Stimulated activated CD8-positive, alpha-beta memory T cell treated with anti-CD3 and anti-CD28 coated beads, Interleukin-15, amount 100 ng/mL, for 48 hours (primary cell): Measurements from ENCODE around the gene CFAP20.
A peak's percentile ranks its signal among the peaks of the same experiment; 100 is the strongest.

ENCODE experiments used
- DNase-seq, 2 donors: peaks; one replicate each; pipeline ENCODE4 v3.0.0-alpha.2; 2020; ENCODE audit warnings: low read depth in 2 of 2

Gene CFAP20

GRCh38 chr16:58129097-58129936 lies at the start of gene CFAP20:
CFAP20 (minus strand) TSS chr16:58129381; CDS start chr16:58129115, 266 bp downstream.
- DNase-seq, result peak; percentile 95

- DNase-seq, result no peak
Observed at GRCh38 chr16:58177353-58177710, 48.2 kb upstream of the CFAP20 start.

DNA sequence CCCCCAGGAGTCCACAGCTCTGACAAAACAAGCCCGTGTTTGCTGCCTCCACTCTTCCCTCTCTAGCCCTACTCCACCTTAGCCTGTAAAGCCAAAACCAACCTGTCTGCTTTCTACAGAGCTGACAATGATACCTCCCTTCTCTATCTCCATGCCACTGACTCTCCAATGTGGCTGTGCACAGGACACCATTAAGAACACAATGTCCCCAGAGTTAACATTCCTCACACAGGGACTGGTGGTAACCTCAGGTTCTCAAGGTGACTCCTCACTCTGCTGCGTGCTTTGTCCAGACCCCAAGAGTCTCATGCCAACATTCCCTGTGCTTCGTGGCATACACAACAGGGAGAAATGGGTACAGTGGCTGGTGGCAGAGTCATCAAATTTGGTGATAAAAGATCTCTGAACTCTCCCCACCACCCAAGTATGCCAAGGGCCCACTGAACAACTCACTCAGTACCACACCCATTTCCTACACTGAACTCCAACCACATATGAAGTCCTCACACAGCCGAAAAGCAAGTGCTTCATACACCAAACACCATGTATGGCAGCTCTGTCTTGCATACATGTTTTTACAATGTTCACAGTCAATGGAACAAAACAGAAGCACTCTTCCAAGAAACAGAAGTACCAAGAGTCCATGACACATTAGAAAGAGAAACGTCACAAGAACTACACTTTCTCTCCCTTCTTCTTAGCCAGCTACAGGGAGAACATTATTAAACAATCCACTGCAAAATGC lies 47.6 kb upstream of the CFAP20 start:
- no peak for DNase-seq

GRCh38 chr16:58170223-58170622 lies 41.0 kb upstream of the CFAP20 start:
- no peak for DNase-seq

- no peak for DNase-seq
Observed at GRCh38 chr16:58160855-58161254, 31.7 kb upstream of the CFAP20 start.

DNA sequence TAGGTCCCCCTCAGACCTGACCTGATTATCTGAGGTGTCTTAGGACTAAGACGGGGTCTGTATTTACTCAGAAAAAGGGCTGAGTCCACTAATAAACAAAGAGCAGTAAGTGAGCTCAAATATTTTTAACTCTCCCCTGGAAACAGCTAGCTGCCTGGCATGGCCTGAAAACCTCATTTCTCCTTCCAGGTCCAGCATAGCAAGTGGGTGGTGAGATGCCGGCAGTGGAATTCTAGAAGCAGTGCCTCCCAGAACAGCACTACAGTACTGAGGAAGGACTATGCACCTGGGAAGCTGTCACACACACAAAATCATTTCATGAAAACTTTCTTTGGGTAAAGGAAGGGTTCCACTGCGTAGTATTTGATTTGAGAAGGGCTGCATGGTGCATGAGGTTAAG lies 29.5 kb upstream of the CFAP20 start:
- DNase-seq, result no peak

GRCh38 chr16:58157951-58158540 lies 28.9 kb upstream of the CFAP20 start:
- DNase-seq, result no peak

- DNase-seq, result no peak
Observed at GRCh38 chr16:58157239-58157638, 28.1 kb upstream of the CFAP20 start.

DNA sequence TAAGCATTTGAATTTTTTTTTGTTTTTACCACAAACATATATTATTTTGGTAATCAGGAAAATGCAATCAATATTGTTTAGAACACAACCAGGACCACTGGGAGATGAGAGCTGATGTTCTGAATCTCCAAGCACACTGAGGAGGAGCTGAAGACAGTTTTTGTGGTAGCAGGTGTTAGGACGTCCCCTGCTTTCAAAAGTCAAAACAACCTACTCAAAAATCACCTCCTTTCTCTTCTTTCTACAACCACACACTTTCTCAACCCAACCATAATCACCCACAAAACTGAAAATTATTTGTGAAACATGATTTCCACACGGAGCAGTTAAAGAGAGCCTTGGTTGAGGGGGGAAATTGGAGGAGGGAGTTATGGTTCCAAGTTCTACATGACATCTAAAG lies 26.7 kb upstream of the CFAP20 start:
- no peak for DNase-seq

GRCh38 chr16:58154345-58154744 lies 25.2 kb upstream of the CFAP20 start:
- no peak for DNase-seq

DNA sequence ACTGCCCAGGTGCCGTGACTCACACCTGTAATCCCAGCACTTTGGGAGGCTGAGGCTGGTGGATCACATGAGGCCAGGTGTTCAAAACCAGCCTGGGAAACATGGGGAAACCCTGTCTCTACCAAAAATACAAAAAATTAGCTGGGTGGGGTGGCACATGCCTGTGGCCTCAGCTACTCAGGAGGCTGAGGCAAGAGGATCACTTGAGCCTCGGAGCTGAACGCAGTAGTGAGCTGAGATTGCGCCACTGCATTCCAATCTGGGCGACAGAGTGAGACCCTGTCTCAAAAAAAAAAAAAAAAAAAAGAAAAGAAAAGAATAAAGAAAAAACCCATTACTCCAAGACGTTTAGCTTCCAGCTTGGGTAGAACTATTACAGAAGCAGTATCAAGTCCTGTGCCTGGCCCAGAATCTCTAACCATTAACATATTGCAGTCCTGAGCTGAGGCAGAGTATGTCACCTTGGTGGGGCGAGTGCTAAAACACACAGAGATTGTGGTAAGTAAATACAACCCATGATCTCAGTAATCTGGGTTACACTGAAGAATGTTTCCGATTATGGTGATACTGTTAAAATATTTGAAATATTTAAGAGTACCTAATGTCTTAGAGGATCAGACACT lies 23.2 kb upstream of the CFAP20 start:
- DNase-seq, result no peak

DNA sequence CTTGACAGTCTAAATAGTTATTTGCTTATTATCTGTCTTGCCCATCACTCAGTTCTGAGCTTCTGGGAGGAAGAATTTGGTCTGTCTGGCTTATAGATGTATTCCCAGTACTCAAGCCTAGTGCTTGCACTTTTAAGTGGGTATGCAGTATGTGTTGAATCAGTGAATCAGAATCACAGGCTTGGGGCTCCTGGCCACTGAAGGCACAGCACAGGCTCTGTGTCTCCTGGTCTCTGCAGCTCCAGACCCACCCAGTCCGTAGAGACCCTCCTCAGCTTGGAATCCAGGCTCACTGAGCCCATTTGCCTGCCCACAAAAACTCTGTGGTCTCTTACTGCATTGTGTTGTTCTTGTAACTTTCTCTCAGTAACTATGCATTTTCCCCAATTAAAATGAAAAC lies 19.3 kb upstream of the CFAP20 start:
- DNase-seq, result no peak

- DNase-seq, result no peak
Observed at GRCh38 chr16:58148099-58148498, 18.9 kb upstream of the CFAP20 start.

- DNase-seq, result no peak
Observed at GRCh38 chr16:58138852-58139251, 9.7 kb upstream of the CFAP20 start.

DNA sequence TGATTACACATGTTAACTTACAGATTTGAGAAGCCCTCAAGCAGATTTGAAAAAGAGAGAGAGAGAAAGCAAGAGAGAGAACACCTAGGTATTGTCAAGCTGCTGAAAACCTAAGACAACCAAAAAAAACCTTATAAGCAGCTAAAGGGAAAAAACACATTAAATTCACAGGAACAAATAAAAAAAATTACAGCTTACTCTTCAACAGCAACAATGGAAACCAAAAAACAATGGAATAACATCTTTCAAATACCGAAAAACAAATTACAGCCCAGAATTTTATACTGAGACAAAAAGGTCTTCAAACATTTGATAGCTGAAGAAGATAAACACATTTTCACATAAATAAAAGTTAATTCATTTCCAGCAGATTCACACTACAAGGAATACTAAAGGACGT lies 8.4 kb upstream of the CFAP20 start:
- no peak for DNase-seq

DNA sequence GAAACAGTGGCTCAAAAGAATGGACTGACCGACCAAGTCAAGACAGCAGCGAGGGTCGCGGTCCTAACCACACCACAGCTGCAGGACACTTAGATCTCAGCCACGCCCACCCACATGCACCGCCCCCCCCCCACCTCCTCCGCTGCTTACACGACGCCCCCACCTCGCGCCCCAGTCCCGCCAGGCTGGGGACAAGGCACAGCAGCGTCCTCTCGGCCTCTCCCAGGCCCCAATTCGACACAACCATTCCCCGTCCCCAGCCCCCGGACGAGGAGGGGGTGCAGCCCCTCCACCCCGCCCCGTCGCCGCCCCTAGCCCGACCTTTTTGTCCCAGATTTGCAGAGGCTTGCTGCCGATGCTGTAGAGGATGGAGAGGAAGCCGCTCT lies 477 bp downstream of the CFAP20 start:
- peak in 1 of 2 donors; percentile 9 for DNase-seq

DNA sequence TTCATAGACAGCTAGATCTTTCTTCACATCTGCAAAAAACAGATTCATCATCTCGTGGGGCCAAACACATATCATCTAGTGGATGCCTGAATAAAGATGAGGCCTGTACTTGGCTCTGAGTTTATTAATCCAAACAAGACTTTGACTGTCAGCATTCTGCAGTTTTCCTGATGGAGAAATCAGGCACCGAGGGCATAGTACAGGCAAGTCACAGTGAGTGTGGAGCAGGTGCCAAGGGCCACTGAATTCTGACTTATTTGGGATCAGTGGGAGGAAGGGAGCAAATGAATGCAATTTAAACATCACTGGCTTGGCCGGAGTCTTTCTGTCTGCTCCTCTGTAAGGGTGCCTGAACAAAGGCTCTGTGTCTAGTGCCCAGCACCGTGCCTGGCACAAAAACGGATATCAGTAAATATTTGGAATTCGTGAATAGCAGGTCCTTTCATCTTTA lies 975 bp downstream of the CFAP20 start:
- DNase-seq, result no peak

DNA sequence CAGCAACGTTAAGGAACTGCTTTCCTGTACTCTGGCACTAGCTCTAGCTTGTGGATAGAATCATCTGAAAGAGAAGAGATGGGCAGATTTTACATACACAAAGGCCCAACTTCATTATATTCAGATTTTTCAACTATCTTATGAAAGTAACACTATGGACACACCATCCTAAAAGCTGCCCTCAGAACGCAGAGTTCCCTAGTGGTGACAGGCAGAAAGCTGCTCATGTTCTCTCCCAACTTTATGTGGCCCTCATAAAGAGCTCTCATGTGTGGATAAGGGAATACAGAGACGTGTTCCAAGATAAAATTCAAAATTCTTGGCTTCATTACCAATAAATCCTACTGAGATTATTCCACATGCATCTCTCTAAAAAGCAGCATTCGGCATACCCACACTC lies 1.5 kb downstream of the CFAP20 start:
- no peak for DNase-seq

DNA sequence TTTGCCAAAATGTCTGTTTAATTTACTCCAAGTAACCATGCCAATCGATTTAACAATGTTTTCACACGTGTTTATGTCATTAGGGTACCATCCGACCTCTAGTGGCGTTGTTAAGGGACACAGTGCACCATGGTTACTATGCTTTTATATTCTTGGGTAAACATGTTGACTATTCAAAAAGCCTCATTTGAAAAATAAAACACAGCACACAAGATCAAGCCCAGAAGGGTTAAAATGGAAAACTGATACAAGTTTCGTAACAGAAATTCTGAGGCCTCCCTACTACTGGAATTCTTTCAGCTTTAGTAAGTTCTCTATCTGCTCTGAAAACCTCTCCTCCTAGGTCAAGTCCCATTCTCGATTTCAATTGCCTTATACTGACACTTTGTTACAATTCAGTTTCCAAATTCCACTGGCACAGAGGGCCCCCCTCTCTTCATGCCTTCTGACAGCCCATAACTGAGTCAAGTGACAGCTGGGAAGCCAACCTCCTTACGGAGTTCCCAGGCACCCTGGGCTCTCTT lies 2.1 kb downstream of the CFAP20 start:
- no peak for DNase-seq

DNA sequence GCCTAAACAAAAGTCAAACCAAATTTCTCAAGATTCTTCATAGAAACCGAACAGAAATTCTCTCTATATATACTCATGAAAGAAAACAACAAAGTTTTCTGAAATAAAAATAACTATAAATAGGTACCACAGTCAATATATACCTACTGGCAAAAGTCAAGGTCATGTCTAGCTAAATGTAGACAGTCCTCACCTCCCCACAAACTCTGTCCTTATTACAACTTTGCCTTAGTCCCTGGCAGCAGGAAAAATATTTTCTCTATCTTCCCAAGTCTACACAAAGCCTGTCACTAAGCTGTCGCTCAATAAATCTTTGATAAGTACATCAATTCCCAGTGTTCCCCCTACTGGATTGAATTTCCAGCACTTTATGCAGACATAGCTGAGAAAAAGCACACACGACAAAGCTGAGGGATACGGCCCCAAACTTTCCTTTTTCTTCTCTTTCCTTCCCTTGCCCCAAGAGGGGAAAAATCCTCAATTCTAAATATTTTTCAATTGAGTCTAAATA lies 2.7 kb downstream of the CFAP20 start:
- DNase-seq, result no peak

DNA sequence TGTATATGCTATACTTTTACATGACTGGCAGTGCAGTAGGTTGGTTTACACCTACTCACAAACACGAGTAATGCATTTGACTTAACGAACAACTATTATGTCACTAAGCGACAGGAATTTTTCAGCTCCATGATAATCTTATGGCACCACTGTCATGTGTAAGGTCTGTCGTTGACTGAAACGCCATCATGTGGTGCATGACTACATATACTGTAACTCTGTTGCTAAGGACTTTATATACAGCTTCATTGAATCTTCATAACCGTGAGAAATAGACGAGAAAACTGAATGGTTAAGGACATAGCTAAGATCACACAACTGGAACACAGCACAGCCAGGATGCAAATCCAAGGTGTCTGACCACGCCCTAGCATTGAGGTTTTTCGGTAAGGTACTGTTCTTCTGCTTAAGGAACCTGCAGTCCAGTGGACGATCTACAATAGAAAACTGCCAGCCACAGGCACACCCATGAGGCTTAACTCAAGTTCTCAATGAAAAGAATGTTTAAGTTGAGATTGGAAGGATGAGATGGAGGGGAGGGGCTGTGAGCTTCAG lies 3.3 kb downstream of the CFAP20 start:
- DNase-seq, result no peak

DNA sequence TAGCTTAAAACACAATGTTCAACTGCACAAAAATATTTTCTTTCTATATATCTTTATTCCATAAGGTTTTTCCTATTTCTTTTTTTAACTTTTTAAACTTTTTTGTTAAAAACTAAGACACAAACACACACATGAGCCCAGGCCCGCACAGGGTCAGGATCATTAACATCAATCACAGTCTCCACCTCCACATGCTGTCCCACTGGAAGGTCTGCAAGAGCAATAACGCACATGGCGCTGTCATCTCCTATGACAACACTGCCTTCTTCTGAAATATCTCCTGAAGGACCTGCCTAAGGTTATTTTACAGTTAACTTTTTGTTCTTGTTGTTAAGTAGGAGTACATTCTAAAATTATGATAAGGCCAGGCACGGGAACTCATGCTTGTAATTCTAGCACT lies 4.1 kb downstream of the CFAP20 start:
- DNase-seq, result no peak
